RCC 7860 (cell line): ENCODE results near the gene LY86.

Experiments
- DNase-seq: peaks from one replicate; pipeline ENCODE4 v3.0.0-alpha.2; 2015; ENCODE audit warnings: low spot score
- FAIRE-seq: peaks from 2 replicates; lab custom pipeline; 2012; peaks lifted over from hg19 to GRCh38; lab: Jason Lieb, UNC

The LY86 gene

DNA sequence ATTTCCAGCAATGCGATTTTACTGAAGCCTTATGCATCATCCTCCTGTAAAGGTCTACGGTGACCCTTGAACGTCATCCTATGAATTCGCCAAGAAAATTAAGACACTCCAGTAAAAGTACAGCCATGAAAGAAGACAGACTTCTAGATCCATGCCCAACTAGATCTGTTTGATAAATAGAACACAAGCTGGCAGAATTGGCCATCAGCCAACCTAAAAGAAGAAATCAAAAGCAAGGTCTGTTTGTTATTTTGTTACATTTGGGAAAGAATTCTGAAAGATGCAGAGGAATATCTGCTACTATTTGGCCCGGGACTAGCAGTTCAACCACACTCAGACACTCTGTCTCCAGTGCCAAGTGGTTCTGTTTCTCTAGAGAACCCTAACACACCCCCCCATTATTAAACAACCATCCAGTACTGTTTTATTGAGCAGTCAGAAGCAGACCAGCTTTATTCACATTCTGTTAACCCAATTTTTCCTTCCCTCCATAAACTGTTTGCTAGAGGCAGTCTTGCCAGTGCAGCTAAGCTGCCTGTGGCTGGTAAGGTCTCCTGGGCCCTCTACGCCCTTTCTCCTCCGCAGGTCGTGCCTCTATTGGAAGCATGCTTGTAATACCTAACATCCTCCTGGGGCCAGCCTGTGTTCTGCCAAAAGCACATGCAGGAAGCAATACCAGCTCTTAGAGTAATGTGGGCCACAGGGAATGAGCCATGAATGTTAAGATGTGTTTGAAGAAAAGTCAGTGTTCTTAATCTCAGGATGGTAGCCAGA, 30.7 kb downstream of the LY86 start:
- FAIRE-seq, result no peak

DNA sequence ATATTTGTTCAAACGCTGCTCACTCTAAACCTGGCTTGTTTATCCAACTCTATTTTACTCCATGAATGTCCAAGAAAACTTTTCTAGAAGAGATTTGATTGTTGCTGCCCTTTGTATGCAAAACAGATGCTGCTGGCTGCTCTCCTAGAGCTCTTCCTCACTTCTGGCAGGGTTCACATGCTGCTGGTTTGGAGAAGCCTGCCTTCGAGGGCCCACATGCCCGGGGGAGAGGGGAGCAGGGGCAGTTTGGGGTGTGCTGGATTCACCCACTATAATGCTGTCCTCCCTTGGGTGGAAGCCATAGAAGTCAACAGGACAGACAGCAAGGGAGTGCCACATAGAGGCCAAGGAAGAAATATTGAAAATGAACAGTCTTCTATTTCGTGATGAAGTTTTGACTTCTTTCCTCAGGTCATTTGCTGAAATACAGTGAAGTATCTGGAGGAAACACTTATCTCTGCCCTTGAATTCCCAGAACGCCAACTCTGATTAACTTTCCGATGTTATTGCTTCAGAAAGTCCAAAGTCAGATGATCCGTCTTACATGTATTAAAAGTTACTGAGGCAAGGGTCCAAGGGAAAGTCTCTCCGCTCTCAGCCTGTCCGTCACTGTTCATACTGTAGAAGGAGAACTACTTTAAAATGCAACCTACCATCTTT, 32.4 kb downstream of the LY86 start:
- FAIRE-seq, result no peak
- no peak for DNase-seq

More for the DNA sequence above, 30.7 kb downstream of the LY86 start:
- DNase-seq, result no peak

DNA sequence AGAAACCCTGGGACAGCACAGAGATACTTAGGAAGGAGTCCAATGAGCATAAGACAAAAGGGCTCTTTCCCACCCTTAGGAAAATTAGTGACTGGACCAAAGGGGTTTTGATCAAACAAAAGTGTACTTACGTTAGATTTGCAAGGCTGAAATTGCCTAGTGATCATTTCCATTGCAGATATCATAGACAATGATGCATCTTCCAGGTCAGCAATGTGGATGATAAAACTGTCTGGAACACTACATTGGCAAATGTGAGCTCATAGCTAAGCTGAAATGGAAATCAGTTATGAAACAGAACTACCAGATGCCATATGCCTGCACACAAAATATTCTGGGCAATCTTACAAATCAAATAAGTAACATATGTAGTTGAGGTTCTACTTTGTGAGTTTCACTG, 34.0 kb downstream of the LY86 start:
- DNase-seq, result no peak
- no peak for FAIRE-seq

DNA sequence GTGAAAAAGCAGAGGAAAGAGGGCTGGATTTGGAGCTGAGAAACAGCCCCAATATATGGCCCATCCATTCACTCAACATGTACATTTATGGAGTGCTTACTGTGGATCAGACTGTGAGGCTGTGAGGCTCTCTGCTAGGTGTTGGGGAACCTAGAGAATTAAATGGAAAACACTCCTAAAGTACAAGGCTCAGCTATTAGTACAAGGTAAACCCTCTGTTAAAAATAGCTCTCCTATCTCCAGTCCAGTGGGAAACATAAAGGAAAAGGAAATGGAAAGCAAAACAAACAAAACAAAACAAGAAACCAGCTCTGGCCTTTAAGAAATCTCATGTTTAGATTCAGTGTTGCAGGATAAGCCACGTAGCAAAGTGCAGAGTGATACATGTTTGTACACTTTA, 35.0 kb downstream of the LY86 start:
- DNase-seq, result no peak
- no peak for FAIRE-seq

DNA sequence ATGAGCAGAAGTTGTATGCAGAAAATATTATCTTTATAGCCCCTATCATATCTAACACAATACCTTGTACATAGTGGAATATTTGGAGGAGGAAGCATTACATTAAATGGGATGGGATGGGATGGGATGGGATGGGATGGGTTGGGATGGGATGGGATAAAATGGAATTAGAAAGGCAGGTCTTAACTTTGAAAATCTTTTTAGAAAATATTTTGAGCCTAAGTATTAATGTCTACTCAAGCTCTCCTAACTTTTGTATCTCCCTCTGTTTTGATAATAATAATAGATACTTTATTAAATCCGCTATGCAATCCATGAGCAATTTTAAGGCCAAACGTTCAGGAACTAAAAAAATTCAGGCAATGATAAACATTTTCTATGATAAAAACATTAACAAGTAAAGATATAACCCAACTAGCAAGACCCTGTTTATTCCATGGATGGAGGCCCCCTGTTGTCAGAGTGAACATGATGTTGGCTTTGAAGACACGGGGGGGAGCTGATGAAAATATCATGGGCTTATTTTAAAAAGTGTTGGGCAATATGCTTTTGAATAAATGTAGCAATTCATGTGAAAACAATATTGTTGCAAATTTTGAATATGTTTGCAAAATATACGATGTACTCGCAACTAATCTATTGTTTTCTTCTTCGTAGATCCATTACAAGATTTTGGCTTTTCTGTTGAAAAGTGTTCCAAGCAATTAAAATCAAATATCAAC, 35.9 kb downstream of the LY86 start:
- FAIRE-seq (no peak), DNase-seq (no peak)

DNA sequence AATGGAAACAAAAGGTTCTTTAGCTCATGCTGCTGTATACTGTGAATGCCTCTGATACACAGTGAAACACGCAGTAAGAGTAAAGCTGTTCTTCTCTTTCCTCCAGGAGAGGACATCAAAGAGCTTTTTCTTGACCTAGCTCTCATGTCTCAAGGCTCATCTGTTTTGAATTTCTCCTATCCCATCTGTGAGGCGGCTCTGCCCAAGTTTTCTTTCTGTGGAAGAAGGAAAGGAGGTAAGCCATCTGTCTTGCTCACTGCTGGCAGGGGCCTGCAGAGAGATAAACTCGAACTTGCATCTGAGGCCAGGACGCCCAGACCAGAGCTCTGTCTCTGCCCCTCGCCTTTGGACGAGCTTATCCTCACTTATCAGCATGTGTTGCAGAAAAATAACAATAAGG, 37.7 kb downstream of the LY86 start:
- no peak for FAIRE-seq

DNA sequence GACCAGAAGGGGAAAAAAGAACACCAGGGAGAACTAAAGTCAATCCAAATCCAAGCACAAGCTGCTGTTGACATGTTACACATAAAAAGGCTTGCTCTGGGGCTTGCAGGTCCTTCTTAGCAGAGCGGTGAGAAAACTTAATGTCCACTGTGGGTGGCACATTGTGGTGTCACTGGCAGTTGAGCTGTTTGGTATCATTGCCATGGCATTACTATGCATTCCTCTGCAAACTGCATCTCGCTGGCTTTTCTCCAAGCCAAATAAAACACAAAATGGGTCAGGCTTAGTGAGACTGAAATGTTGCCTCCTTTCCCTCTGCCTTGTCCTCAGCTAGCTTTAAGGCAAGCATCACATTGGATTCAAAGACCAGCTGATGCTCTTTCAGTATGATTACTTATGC, 40.9 kb downstream of the LY86 start:
- DNase-seq (no peak), FAIRE-seq (no peak)

More for the DNA sequence above, 37.7 kb downstream of the LY86 start:
- DNase-seq, result no peak

DNA sequence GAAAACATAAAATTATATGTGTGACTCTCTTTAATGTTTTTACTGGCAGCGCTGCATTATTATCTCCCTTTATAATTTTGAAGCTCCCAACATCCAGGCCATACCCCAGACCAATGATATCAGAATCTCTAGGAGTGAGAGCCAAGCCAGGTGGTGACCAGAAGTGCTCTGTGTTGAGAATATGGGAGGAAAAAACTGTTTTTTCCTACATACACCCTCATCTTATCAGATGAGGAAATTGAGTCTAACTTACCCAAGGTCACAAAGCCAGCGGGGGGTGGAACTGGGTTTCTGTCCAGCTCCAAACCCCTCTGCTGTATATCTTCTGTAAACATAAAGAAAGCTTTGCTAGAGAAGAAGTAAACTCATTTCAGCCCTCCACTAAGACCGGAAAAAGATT, 42.5 kb downstream of the LY86 start:
- no peak for DNase-seq
- FAIRE-seq, result no peak

DNA sequence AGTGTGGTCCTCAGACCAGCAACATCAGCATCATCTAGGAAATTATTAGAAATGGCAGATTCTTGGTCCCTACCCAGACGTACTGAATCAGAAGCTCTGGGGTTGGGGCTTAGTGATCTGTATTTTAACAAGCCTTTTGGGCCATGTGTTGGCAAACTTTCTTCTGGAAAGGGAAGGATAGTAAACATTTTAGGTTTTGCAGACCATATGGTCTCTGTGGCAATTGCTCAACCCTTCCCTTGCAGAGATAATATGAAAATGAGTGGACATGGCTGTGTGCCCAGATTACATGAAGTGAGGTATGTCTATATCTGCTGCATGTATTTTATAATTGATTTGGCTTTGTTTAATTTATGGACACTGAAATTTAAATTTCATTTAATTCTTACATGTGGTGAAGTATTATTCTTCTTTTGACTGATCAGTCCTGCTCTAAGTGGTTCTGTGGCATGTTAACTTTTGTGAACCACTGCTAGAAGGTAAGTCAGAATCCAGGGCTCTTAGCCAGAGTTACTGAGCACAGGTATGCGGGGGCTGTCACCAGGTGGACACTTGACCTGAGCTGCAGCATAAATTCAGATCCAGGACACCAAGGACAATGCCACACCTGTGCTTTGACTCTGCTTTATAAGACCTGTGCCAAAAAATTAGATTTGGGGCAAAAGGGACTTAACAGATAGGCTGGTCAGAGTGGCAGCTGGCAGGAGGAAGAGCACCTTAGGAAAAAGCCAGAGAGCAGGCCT, 43.2 kb downstream of the LY86 start:
- DNase-seq, result no peak
- no peak for FAIRE-seq

DNA sequence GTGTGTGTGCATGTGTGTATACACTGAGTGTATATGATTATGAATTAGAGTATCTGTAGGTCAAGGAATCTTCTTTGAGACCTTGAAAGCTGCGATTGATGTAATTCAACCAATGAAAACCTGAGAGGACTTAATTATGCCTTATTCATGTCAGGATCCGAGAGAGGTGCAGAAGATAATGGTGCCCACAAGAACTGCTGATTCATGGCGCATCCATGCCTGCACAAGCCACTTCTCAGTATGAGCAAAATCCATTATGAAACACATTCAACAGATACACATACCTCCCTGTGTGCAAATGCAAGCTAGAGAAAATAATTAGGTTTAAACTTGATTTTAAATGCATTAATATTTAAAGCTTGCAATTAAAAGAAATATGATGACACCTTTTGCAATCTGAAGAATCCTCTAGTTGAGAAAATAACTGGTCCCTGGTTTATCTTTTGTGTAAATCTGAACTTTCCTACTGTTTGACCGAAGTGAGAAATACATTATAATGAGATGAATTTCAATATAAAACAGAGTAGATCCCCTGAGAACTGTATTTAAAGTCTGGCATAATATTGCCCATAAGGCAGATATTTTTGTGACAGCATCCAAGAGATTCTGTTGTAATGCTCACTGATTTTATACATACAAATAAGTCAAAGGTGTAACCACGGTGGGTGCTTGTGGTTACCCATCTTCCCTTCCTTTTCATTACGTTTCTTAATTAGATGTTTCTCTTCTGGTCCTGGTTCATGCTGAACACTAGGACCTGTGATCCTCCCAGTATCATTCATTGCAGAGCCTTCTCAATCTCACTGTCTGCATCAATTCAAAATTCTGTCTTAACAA, 45.6 kb downstream of the LY86 start:
- no peak for DNase-seq
- no peak for FAIRE-seq

DNA sequence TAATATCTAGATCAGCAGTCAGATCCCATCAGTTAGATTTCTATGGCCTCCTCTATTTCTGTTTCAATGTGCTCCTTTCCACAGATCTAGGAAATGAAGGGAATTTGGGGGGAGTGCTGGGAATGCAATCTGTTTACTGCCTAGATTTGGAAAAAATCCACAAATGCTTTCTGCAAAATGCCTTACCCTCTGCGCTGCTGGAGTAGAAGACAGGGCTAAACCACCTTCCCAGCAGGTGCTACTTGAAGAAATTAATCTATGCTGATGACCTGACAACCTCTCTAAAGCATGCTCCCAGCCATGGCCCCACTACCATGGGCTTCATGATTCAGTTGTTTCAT, 46.2 kb downstream of the LY86 start:
- no peak for DNase-seq
- no peak for FAIRE-seq

DNA sequence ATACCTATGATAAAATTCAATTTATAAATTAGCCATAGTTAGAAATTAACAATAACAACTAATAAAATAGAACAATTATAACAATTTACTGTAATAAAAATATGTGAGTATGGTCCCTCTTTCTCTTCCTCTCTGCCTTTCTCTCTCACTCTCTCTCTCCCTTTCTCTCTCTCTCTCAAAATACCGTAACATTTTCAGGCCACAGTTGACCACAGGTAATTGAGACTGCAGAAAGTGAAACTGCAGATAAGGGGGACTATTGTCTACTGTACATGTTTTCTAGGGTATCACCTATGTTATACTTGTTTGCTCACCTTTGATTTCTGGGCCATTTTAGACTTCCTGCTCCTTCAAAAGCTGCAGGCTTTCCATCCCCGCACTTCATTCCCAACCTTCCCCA, 46.8 kb downstream of the LY86 start:
- FAIRE-seq, result no peak
- no peak for DNase-seq

DNA sequence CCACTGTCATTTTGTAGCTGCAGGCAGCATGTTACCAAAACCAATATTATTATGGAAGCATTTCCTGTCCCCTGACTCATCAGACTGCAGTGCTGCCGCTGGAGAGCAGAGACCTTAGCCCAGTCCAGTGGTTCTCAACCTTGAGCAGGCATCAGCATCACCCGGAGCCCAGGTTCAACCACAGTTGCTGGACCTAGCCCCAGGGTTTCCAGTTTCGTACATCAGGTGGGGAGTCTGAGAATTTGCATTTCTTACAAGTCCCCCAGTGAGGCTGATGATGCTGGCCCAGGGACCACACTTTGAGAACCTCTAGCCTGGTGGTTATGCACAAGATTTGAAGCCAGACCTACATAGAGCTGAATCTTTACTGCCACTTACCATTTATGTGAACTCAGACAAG, 47.3 kb downstream of the LY86 start:
- FAIRE-seq (no peak), DNase-seq (no peak)

DNA sequence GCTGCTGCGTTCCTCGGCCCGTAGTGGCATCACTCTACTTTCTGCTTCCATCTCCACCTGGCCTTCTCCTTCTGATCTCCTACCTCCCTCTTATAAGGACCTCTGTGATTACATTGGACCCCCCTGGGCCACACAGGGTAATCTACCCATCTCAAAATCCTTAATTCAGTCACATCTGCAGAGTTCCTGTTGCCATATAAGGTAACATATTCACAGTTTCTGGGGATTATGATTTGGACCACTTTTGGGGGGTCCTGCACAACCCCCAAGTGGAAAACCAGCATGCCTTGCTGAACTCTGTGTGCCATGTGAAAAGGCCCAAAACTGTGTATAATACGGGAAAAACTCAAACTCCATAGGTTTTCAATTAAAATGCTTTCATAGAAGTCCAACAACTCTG, 51.1 kb downstream of the LY86 start:
- DNase-seq (no peak), FAIRE-seq (no peak)

DNA sequence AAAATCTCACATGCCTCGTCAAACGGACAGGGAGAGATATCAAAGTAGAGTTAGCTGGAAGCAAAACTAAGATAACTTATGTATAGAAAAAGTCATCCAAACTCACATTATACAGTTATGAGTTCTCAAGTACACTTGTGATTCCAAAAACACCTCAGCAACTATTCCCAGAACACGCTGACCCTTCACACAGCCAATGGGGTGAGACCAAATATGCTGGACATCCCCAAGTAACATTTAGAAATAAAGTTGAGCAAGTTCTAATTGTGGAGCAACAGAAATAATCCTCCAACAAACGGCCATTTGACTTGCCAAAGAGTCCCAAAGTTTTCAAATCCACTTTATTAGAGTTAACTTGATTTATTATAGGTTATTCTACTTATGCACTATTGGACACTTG, 52.4 kb downstream of the LY86 start:
- DNase-seq (no peak), FAIRE-seq (no peak)

DNA sequence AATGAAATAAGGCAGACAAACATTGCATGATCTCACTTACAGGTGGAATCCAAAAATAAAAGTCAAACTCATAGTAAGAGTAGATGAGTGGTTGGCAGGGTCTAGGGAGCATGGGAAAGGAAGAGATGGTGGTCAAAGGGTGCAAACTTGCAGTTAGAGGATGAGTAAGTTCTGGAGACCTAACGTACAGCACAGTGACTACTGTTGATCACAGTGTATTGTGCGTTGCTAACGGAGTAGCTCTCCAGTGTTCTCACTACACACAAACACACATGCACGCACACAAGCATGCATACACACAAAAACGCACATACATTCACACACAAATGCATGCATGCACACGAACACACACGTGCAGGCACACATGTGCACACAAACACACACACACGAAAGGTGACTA, 54.9 kb downstream of the LY86 start:
- DNase-seq (no peak), FAIRE-seq (no peak)

DNA sequence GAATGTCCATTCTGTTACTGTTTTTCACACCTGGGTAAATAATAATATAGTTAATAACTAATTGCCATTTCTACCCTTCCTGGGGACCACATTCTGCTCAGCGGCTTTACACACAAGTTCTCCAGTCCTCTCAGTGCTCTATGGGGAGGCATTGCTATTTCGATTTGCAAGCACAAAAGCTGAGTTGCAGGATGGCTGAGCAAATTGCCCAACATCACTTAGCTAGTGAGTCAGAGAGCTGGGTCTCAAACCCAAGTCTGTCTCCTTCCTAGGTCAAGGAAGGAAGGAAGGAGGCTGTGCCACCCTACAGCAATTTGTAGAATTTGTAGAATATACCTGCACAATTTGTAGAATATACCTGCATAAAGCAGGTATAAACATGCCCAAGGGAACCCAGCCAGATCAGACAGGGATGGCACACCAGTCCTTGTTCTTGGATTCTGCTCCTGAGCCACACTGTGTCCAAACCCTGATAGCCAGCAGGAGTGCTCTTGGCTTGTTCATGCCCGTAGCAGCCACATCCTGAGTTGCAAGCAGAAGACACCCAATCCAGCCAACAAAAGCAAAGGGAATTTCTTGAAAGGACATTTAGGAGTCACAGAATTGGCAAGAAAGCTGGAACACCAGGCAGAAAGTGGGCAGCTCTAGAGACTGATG, 56.9 kb downstream of the LY86 start:
- no peak for FAIRE-seq
- DNase-seq, result no peak

DNA sequence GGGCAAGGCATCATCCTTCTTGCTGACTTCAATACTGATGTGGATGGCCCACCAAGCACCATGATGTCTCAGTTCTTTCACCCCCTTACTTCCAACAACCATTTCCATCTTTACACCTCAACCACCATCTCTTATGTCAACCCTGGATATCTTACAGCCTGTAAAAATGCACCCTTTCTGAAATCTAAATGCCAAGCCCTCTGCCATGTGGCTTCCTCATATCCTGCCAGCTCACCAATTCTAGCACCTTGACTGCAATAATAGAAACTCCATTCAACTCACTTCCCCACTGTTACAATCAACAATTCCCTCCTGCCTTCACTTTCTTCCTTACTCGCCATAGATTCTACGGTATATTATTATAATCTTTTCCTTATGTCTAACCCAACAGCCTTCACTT, 57.9 kb downstream of the LY86 start:
- no peak for FAIRE-seq
- DNase-seq, result no peak

DNA sequence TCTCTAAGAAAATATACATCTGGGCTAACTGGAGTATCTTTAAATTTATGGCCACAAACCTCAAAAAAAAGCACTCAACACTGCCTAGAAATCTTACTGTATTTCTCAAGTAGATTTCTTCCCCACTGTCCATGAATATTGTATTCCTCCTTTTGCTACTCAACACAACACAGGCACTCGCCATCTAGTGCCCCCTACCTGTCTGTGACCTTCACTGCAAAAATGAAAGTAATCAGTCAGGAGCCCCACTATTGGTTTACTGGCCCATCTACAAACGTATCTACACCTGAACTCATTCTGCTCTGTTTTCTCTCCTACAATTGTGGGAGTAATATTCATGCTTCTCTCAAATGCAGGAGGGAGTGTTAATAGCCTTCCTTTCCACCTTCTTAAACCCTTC, 58.3 kb downstream of the LY86 start:
- no peak for DNase-seq
- no peak for FAIRE-seq

DNA sequence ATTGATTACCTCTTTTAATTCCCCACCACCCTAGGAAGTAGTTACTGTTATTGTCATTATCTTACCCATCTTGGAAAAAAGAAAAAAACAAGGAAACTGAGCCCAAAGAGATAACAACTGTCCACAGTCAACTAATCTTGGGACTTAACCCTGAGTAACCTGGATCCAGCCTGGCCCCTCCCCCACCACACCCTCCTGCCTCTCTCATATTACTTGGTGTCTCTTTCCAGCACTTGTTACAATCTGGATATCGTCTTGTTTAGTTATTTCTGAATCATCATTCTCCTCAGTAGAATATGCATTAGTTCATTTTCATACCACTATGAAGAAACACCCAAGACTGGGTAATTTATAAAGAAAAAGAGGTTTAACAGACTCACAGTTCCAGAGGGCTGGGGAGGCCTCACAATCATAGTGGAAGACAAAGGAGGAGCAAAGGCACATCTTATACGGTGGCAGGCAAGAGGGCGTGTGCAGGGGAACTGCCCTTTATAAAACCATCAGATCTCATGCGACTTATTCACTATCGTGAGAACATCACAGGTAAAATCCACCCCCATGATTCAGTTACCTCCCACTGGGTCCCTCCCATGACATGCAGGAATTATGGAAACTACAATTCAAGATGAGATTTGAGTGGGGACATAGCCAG, 60.3 kb downstream of the LY86 start:
- DNase-seq (no peak), FAIRE-seq (no peak)
